Motor neuron (in vitro differentiated cells): ENCODE data around the gene FUCA2. TPM values are rescaled to one million over a fixed set of nuclear protein-coding genes. Genes with fewer than 3 reads are reported as not detected.
A peak's percentile ranks its signal among the peaks of the same experiment; 100 is the strongest.

Experiments
- ATAC-seq, 8 experiments: fragments of 200-7000 bp; cut with Tn5 transposase; replicated peaks in 6 of 8; 2 replicates each; pipeline ENCODE4 v1.8.0; 2021; ENCODE audit warnings: mild to moderate bottlenecking in 8 of 8, moderate library complexity in 8 of 8
- H3K27ac ChIP-seq, 2 donors: fragments of 250-450 bp; sonication (Bioruptor Pico); 2 replicates each; pipeline ENCODE4 v1.9.0; 2021; ENCODE audit warnings: antibody characterized with exemption in 2 of 2, mild to moderate bottlenecking in 2 of 2, moderate library complexity in 1 of 2
- H3K4me1 ChIP-seq, 2 donors: fragments of 250-450 bp; sonication (Bioruptor Pico); replicated peaks in 1 of 2; 2 replicates each; pipeline ENCODE4 v1.6.1; 2021; ENCODE audit warnings: antibody characterized with exemption in 2 of 2, mild to moderate bottlenecking in 2 of 2, moderate library complexity in 1 of 2
- H3K4me3 ChIP-seq, 5 donors: fragments of 250-450 bp; sonication (Bioruptor Pico); 2 replicates each; pipeline ENCODE4 v1.9.0; 2021; ENCODE audit warnings: antibody characterized with exemption in 5 of 5, mild to moderate bottlenecking in 5 of 5, moderate library complexity in 4 of 5
- WGBS, 10 experiments: fragments of 450-650 bp; shearing (Covaris generic); methylation state at CpG; one replicate each; pipeline ENCODE4 v1.0.0; 2022; 5-methylcytosine and 5-hydroxymethylcytosine counted together
- in situ Hi-C, 9 experiments: fragments of 400-800 bp; cut with MboI; loops; one replicate each; pipeline ENCODE4 v1.15.0; 2021; ENCODE audit warnings: low sequenced_read_pairs in 9 of 9, low pct_unique_long_range_greater_than_20kb in 2 of 9; ENCODE audit not compliant: unreplicated experiment in 9 of 9
- total RNA-seq, 8 experiments: library from RNA; unstranded; fragments of 300-600 nt; gene quantifications; 2 replicates each; pipeline versions ENCODE4 v1.2.3 to v1.2.4, GENCODE V29; 2022

Gene FUCA2
- total RNA-seq, 8 experiments from 2014 or later, result 21.6 to 125 (median 30.8) TPM

DNA sequence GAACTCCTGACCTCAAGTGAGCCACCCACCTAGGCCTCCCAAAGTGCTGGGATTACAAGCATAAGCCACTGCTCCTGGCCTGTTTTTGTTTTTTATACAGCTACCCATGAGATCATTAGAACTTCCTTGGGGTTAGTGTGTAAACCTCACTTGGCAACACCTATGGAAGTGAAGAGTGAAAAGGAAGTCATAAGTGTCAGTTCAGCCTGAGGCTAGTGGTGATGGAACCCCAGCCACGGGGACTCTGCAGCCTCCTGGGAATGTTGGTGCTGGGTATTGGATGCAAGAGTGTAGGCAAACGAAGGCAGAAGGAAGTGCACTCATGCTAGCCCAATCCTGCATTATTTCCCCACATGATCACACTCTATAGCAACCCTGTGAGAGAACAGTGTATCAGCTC is 33.6 kb upstream of the FUCA2 start:
- WGBS, 10 experiments, result 29 to 100% (median 70%) methylated on average over 1 to 2 of the region's 2 CpGs; no CpG with 5 or more reads in 6 of the 10 experiments
- H3K4me3 ChIP-seq, result no peak overlapping the region
- H3K4me1 ChIP-seq, result peaks cover 2 to 4% of the 10 kb centered on the region in 2 donors
- H3K27ac ChIP-seq, result no peak overlapping the region
- in situ Hi-C loops, result no loop called here
- no peak for ATAC-seq

DNA sequence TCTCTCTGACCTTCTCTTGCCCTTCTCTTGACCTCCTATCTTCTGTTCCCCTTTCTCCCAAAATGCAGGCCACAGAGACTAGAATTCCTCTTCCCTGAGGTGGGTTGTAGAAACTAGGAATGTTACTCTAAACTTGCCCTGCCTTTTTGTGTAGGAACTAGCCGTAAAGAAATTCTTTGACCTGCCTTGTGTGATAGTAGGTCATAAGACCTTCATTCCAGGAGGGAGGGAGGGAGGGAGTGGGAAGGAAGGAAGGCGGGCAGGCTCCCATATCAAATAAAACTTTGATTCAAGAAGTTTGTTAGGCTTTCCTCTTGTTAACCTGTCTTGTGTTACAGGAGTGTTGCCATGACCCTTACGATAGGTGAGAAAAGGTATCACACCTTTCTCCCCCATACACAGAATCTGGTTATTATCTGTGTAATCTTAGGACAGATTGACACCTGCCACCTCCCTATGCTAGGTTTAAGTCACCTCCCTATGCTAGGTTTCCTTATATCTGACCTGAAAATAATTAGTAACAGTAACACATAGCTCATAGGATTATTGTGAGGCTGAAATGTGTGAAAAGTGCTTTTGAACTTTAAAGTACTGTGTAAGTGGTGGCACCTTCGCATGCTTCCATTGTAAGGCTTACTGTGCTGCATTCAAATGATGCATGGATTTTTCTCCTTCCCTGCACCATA is 32.6 kb upstream of the FUCA2 start:
- Histone ChIP-seq H3K27ac (no peak overlapping the region), H3K4me1 (peaks cover 2 to 3% of the 10 kb centered on the region in 2 donors), H3K4me3 (no peak overlapping the region)
- no peak for ATAC-seq
- WGBS, 10 experiments, result 86 to 100% (median 98%) methylated on average over 1 to 4 of the region's 4 CpGs; no CpG with 5 or more reads in 4 of the 10 experiments
- in situ Hi-C loops, result no loop called here

DNA sequence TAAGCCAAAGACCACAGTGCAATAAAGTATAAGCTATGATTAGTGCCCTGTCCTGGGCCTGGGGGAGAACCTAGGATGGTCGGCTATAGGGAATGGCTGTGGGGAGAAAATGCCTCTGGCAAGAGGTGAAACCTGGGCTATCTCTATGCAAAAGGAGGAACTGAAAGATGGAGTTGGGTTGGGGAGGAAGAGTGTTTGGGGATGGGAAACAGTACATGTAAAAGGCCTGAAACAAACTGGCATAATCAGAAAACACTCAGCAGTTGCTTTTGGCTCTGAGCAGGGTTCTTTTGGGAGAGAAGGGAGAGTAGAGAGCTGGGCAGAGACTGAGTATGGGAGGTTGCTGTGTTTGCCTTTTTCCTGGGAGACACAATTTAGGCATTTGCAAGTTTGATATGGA is 31.9 kb upstream of the FUCA2 start:
- 64 to 100% (median 100%) methylated on average over 1 of the region's 1 CpG; no CpG with 5 or more reads in 5 of the 10 experiments for WGBS, 10 experiments
- H3K27ac ChIP-seq, result no peak overlapping the region
- no peak overlapping the region for H3K4me3 ChIP-seq
- in situ Hi-C loops, result no loop called here
- no peaks in the 10 kb centered on the region for H3K4me1 ChIP-seq
- peak in 1 of 8 experiments; percentile 28 for ATAC-seq

DNA sequence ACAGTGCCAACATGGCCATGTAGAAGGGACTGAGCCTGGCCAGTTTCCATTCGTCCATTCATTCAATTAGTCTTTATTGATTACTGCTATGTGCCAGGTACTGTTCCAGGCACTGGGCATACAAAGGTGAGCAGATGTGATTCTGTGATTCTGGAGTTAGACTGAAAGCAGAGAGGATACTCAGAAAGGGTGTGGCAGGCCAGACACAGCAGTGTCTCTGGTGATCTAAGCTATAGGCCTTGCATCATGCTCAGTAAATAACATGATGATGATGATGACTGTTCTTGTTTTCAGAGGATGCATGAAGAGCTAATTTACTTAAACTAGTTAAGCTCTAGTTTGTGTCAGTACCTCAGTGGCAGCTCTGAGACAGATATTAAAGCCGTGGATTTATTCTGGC is 31.4 kb upstream of the FUCA2 start:
- Histone ChIP-seq H3K27ac (no peak overlapping the region), H3K4me1 (no peaks in the 10 kb centered on the region), H3K4me3 (no peak overlapping the region)
- 72 to 100% (median 100%) methylated on average over 1 to 2 of the region's 2 CpGs; no CpG with 5 or more reads in 3 of the 10 experiments for WGBS, 10 experiments
- in situ Hi-C loops, result no loop called here
- peak in 4 of 8 experiments; percentile 31 to 91 (median 64) for ATAC-seq

DNA sequence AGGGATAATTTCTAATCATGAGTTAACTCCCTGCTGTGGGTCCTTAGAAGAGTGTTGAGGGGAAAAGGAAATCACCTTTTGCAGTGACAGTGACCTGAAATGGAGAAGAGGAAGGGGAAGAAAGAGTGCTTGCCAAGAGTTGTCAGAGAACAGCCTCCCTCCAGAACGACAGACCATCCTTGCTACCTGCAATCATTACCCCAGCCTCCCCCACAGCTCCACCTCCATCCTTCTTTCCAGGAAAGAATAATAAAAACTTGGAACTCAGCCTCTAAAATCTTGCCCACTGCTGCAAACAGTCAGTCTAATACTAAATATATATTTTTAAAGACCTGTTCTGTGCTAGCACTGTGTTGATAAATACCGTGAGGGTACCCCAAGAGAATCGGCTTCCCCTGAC is 28.7 kb upstream of the FUCA2 start:
- Histone ChIP-seq H3K27ac (no peak overlapping the region), H3K4me3 (no peak overlapping the region), H3K4me1 (no peaks in the 10 kb centered on the region)
- in situ Hi-C loops, result no loop called here
- 51 to 81% (median 69%) methylated on average over 2 to 3 of the region's 3 CpGs; no CpG with 5 or more reads in 1 of the 10 experiments for WGBS, 10 experiments
- no peak for ATAC-seq

DNA sequence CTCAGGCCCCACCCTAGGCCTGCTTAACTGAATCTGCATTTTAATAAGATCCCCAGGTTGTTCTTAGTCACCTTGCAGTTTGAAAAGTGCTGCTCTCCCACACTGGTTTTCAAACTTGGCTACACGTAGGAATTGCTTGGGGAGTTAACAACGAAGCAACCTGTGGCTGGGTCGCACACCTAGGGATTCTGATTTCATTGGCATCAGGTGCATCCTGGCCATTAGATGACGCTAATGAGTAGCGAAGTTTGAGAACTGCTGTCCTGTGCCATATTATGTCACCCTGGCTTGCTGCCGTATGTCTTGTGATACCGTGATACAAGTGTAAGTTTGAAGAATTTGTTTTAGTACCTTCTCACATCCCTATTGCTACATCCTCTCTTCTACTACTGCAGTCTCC is 28.2 kb upstream of the FUCA2 start:
- ATAC-seq, result no peak
- no peak overlapping the region for H3K27ac ChIP-seq
- 61 to 100% (median 87%) methylated on average over 1 to 7 of the region's 7 CpGs for WGBS, 10 experiments
- in situ Hi-C loops, result no loop called here
- no peaks in the 10 kb centered on the region for H3K4me1 ChIP-seq
- no peak overlapping the region for H3K4me3 ChIP-seq

DNA sequence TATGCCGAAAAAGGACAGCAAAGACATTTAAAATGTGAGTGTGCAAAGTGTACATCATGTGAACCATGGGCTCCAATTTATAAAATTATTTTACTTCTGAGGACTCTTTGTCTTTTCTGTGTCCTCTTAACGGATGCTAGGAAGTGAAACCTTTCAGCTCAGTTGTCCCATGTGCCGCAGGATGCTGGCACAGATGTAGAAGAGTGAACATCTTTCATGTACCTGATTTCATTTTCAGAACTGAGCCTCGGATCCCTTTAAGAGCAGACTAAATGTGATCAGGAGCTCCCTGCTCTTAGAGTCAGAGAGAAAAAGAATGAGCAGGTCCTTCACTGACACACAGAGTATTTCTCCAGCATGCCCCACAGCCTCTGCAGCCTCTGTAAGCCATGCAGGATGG is 27.6 kb upstream of the FUCA2 start:
- no peak for ATAC-seq
- Histone ChIP-seq H3K4me3 (no peak overlapping the region), H3K27ac (no peak overlapping the region), H3K4me1 (no peaks in the 10 kb centered on the region)
- in situ Hi-C loops, result no loop called here
- WGBS, 10 experiments, result 81 to 100% (median 90%) methylated on average over 1 to 4 of the region's 4 CpGs; no CpG with 5 or more reads in 1 of the 10 experiments

DNA sequence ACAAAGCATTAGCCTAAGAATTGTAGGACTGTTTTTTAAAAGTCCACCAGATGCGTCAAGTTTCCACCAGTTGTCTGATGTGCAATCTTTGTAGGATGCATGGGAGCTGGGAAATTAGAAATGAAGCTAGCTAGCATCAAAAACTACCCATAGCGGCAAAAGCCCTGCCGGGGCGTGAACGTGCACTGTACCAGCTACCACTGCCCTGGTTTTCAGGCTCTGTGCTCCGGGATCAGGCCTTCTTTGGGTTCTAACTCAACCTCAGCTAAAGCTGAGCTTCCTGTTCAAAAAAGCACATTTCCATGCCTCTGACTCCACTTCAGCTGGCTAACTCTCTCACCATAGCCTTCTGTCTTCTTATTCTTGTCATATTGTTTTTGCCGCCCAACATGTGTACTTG is 26.9 kb upstream of the FUCA2 start:
- in situ Hi-C loops, result no loop called here
- H3K27ac ChIP-seq, result no peak overlapping the region
- no peak overlapping the region for H3K4me3 ChIP-seq
- H3K4me1 ChIP-seq, result no peaks in the 10 kb centered on the region
- ATAC-seq, result no peak
- 93 to 100% (median 99%) methylated on average over 1 to 7 of the region's 7 CpGs; no CpG with 5 or more reads in 2 of the 10 experiments for WGBS, 10 experiments

DNA sequence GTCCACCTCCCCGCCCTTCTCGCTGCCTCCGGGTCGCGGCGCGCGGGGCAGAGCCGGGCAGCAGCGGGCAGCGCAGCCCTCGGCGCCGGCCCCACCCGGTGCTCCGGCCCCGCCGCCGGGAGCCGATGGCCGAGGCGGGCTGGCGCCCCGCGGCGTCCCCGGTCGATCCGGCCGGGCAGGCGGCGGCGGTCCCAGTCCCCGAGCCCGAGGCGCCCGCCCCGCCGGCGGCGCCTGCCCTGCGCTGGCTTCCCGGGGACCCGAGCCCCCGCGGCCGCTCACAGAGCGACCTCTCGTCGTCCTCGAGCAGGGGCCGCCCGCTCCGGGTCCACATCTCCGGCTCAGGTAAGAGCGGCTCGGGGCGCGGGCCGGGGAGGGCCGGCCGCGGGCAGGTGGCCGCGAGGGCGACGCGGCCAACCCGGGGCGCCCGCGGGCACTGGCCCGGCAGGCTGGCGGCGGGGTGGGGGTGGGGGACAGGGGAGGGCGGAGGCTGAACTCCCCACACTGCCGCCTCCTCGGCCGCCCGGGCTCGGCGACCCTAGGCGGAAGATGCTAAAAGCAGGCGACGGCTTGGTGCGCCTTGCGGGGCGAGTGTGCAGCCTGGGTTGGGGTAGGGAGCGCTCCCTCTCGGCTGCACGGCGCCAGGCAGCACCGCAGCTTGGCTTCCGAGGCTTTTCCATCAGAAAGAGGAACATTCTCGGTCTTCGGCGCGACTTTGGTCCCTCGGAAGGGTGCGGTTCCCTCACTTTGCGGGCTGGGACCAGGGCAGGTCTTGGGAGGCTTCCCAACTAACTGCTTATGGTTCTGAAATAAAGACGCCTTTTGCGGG is 25.6 kb upstream of the FUCA2 start:
- peak overlapping the region in 1 of 2 donors; percentile 20 for H3K27ac ChIP-seq
- H3K4me3 ChIP-seq, result peak overlapping the region; percentile 44 to 72 (median 57)
- ATAC-seq, result peak; percentile 80 to 91 (median 86)
- WGBS, 10 experiments, result 0 to 2% (median 0%) methylated on average over 3 to 8 of the region's 103 CpGs; no CpG with 5 or more reads in 6 of the 10 experiments
- no peaks in the 10 kb centered on the region for H3K4me1 ChIP-seq
- in situ Hi-C loops, result no loop called here

DNA sequence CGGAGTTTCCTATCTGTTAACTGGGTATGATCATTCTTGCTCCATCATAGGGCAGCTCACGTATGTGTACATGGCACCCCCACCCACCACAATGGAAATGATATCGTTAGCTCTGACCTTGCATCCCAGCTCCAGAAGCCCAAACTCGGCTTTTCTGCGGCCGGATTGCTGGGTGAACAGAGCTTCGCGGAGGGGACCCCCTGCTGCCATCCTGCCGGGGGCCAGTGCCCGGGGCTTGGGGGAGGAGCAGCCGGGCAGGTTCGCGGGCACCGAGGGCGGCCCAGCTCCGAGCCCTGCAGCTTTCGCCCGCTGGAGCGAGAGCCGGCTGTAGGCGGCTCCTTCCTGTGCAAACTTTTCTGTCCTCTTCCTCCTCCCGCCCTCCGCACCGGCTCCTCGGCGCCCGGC is 24.9 kb upstream of the FUCA2 start:
- H3K27ac ChIP-seq, result peak overlapping the region in 1 of 2 donors; percentile 20
- H3K4me3 ChIP-seq, result peak overlapping the region; percentile 44 to 72 (median 57)
- WGBS, 10 experiments, result 0 to 80% (median 11%) methylated on average over 1 to 7 of the region's 27 CpGs; no CpG with 5 or more reads in 5 of the 10 experiments
- H3K4me1 ChIP-seq, result no peaks in the 10 kb centered on the region
- in situ Hi-C loops, result no loop called here
- ATAC-seq, result peak in 7 of 8 experiments; percentile 11 to 75 (median 23)

DNA sequence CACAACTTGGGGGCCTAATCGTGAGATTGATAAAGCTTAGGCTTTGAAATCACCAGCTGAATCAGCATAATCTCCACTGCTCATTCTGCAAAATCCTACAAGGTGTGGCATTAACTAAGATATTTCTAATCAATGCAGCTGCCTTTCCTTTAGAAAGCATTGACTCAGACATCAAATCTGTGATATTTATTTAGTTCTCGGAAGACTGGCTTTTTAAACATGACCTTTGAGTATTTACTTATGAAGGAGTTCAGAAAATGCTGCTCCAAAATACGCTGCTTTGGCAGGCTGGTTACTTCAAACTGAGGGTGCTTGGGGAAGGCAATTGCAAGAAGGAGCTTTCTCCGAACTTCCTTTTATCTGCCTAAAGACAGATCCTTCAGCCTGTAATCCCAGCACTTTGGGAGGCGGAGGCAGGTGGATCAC is 23.7 kb upstream of the FUCA2 start:
- WGBS, 10 experiments, result 61 to 100% (median 91%) methylated on average over 1 to 5 of the region's 5 CpGs; no CpG with 5 or more reads in 1 of the 10 experiments
- Histone ChIP-seq H3K4me3 (no peak overlapping the region), H3K4me1 (no peaks in the 10 kb centered on the region), H3K27ac (no peak overlapping the region)
- no peak for ATAC-seq
- in situ Hi-C loops, result no loop called here

DNA sequence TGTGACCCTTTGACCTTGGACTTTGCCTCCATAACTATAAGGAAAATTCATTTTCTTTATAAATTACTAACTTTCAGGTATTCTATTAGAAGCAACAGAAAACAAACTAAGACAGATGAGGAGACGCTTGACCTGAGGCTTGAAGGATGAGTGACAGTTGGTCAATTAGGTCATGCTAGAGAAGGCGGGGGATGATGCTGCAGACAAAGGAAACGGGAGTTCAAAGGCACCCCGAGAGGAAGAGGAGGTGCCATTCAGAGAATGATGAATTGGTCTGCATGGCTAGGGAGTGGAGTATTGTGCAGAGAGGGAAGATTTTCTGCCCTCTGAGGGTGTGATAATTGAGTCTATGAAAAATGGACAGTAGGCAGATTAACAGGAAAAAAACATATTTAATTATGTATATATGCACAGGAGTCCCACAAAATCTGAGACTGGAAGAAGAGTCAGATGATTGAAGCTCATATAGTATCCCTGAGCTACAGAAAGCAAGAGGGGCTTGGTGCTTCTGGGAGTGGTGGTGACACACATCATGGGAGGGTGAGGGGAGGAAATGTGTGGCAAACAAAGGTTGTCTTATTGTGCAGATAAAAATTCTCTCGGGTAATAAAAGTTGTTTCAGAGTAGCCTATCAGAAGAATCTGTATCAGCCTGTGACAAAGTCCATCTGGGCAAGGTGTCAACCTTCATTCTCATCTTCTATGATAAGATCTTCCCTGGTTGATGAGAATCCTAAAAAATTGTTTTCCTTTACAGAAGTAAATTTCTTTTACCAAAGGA is 20.4 kb upstream of the FUCA2 start:
- no peaks in the 10 kb centered on the region for H3K4me1 ChIP-seq
- WGBS, 10 experiments, result 0 to 73% (median 61%) methylated on average over 1 to 5 of the region's 5 CpGs
- no peak overlapping the region for H3K4me3 ChIP-seq
- H3K27ac ChIP-seq, result no peak overlapping the region
- ATAC-seq, result no peak
- in situ Hi-C loops, result no loop called here

DNA sequence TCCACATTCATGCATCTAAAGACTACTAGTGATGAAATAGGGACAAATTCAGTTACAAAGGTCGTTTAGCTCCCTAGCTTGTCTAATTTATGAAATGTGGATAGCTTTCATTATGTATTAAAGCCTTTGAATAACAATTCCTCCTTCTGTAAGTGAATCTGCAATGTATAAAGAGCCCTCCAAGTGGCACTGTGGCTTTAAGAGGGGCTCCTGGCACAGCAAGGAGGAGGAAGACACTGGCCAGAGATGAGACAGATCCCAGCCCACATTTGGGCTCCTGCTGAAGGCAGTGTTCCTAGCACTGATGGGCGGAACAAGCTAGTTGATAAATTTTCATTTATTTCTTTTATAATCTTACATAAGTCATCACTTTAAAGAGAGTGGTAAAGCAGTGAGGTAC is 17.6 kb upstream of the FUCA2 start:
- H3K4me1 ChIP-seq, result no peaks in the 10 kb centered on the region
- in situ Hi-C loops, result no loop called here
- 0 to 80% (median 50%) methylated on average over 1 to 2 of the region's 2 CpGs; no CpG with 5 or more reads in 1 of the 10 experiments for WGBS, 10 experiments
- no peak overlapping the region for H3K4me3 ChIP-seq
- H3K27ac ChIP-seq, result no peak overlapping the region
- peak in 2 of 8 experiments; percentile 59 to 73 for ATAC-seq
